GM10266 (cell line): ENCODE results near the gene SLIT3.

Experiments
- DNase-seq: peaks from one replicate; pipeline ENCODE4 v3.0.0; 2012; ENCODE audit errors: extremely low spot score
- CTCF ChIP-seq: IDR thresholded peaks from 2 replicates; pipeline ENCODE4 v1.5.1; 2012; ENCODE audit warnings: mild to moderate bottlenecking, low read depth; ENCODE audit not compliant: control insufficient read depth, insufficient read depth; ENCODE audit errors: missing control alignments

SLIT3 gene

GRCh38 chr5:168935183-168935582, 365.8 kb downstream of the SLIT3 start:
- no peak for DNase-seq
- no peak for TF ChIP-seq CTCF

- DNase-seq: no peak
- TF ChIP-seq CTCF: no peak
Measured at GRCh38 chr5:168934169-168934568, 366.8 kb downstream of the SLIT3 start.

GRCh38 chr5:168932400-168933189, 368.3 kb downstream of the SLIT3 start:
- no peak for DNase-seq
- no peak for TF ChIP-seq CTCF

GRCh38 chr5:168931638-168932345, 369.1 kb downstream of the SLIT3 start:
- no peak for TF ChIP-seq CTCF
- DNase-seq: no peak

- TF ChIP-seq CTCF: no peak
- DNase-seq: no peak
Measured at GRCh38 chr5:168929656-168930055, 371.3 kb downstream of the SLIT3 start.

- TF ChIP-seq CTCF: no peak
- DNase-seq: no peak
Measured at GRCh38 chr5:168925160-168925559, 375.8 kb downstream of the SLIT3 start.
